ENCODE measurements around the gene CPXM2.

DNA sequence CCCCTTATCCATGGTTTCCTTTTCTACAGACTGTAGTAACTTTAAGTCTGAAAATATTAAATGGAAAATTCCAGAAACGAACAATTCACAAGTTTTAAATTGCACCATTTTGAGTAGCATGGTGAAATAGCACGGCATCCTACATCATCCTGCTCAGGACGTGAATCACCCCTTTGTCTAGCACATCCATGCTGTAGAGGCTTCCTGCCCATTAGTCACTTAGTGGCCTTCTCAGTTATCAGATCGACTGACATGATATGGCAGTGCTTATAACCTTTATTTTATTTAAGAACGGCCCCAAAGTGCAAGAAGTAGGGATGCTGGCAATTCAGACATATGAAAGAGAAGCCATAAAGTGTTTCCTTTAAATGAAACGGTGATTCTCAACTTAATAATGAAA lies 82.7 kb downstream of the CPXM2 start:
- no peak for TF ChIP-seq EGR1 (IDR thresholded peaks at IDR 0.05; ENCODE audit: low read depth in 2 of 2)
- TF ChIP-seq CTCF (IDR thresholded peaks at IDR 0.05; ENCODE audit: low read depth, low read length, missing input control) = no peak
- TF ChIP-seq JUND (IDR thresholded peaks at IDR 0.05) = no peak
